HG03066 (cell line): ENCODE data around the gene SORCS1.

Source experiments
- ATAC-seq: cut with Tn5 transposase; IDR thresholded peaks from one replicate; pipeline ENCODE4 v1.9.1; 2021; ENCODE audit warnings: low read depth; ENCODE audit not compliant: unreplicated experiment

The SORCS1 gene

GRCh38 chr10:107163881-107164861 is at the start of gene SORCS1:
SORCS1 (minus strand) TSS chr10:107164706.
- no peak for ATAC-seq

GRCh38 chr10:107214261-107214660 is 49.8 kb upstream of the SORCS1 start:
- ATAC-seq, result no peak

- ATAC-seq, result no peak
These were observed 49.4 kb upstream of the SORCS1 start for GRCh38 chr10:107213861-107214260.

GRCh38 chr10:107206833-107207232 is 42.3 kb upstream of the SORCS1 start:
- no peak for ATAC-seq

- no peak for ATAC-seq
These were observed 5.0 kb upstream of the SORCS1 start for GRCh38 chr10:107169516-107169915.

GRCh38 chr10:107168738-107169137 is 4.2 kb upstream of the SORCS1 start:
- ATAC-seq, result no peak

- ATAC-seq, result no peak
These were observed 1.9 kb upstream of the SORCS1 start for GRCh38 chr10:107166403-107166802.

GRCh38 chr10:107164992-107165391 is 486 bp upstream of the SORCS1 start:
- no peak for ATAC-seq

GRCh38 chr10:107163076-107163855 is 1.2 kb downstream of the SORCS1 start:
- no peak for ATAC-seq

- no peak for ATAC-seq
These were observed 3.6 kb downstream of the SORCS1 start for GRCh38 chr10:107160866-107161265.

GRCh38 chr10:107159871-107160270 is 4.6 kb downstream of the SORCS1 start:
- no peak for ATAC-seq

GRCh38 chr10:107157071-107157470 is 7.4 kb downstream of the SORCS1 start:
- ATAC-seq, result no peak

- no peak for ATAC-seq
These were observed 12.4 kb downstream of the SORCS1 start for GRCh38 chr10:107152087-107152486.

GRCh38 chr10:107148906-107149305 is 15.6 kb downstream of the SORCS1 start:
- ATAC-seq, result no peak

- no peak for ATAC-seq
These were observed 20.0 kb downstream of the SORCS1 start for GRCh38 chr10:107144490-107144889.

GRCh38 chr10:107141524-107142061 is 22.9 kb downstream of the SORCS1 start:
- ATAC-seq, result no peak

- ATAC-seq, result no peak
These were observed 25.3 kb downstream of the SORCS1 start for GRCh38 chr10:107139237-107139636.

- ATAC-seq, result no peak
These were observed 30.9 kb downstream of the SORCS1 start for GRCh38 chr10:107133656-107134055.

GRCh38 chr10:107129000-107129399 is 35.5 kb downstream of the SORCS1 start:
- no peak for ATAC-seq

GRCh38 chr10:107126512-107127065 is 37.9 kb downstream of the SORCS1 start:
- ATAC-seq, result no peak

GRCh38 chr10:107122703-107123102 is 41.8 kb downstream of the SORCS1 start:
- ATAC-seq, result no peak
